Lung (tissue), 12 donors: ENCODE measurements around the gene HDLBP. TPM values are rescaled to one million over a fixed set of nuclear protein-coding genes. Genes with fewer than 3 reads are reported as not detected.

Experiments
- ATAC-seq: fragments of 200-7000 bp; cut with Tn5 transposase; one replicate; pipeline ENCODE4 v1.9.1; 2020; ENCODE audit warnings: moderate number of reproducible peaks; ENCODE audit not compliant: insufficient read depth, low FRiP score
- DNase-seq, 3 donors: peaks; one replicate each; pipeline ENCODE4 v3.0.0-alpha.2; 2013 to 2017
- H3K27ac ChIP-seq, 2 donors: one replicate each; pipeline ENCODE4 v1.5.1; 2013; ENCODE audit warnings: mild to moderate bottlenecking in 2 of 2, moderate library complexity in 2 of 2, control low read depth in 1 of 2, inconsistent platforms in 1 of 2, low read depth in 1 of 2, low read length in 1 of 2
- H3K27me3 ChIP-seq, 3 donors: one replicate each; pipeline ENCODE4 v1.5.1; 2013; ENCODE audit warnings: low read length in 2 of 3; ENCODE audit not compliant: control insufficient read depth in 3 of 3, insufficient read depth in 3 of 3
- H3K36me3 ChIP-seq, 4 donors: one replicate each; pipeline ENCODE4 v1.5.1; 2013; ENCODE audit warnings: low read length in 4 of 4, mild to moderate bottlenecking in 1 of 4, moderate library complexity in 1 of 4; ENCODE audit not compliant: control insufficient read depth in 4 of 4, insufficient read depth in 4 of 4
- H3K4me1 ChIP-seq, 5 donors: one replicate each; pipeline ENCODE4 v1.5.1; 2013; ENCODE audit warnings: low read length in 5 of 5, mild to moderate bottlenecking in 2 of 5, moderate library complexity in 1 of 5; ENCODE audit not compliant: control insufficient read depth in 5 of 5, insufficient read depth in 5 of 5
- H3K4me3 ChIP-seq: one replicate; pipeline ENCODE4 v1.5.1; 2013; ENCODE audit warnings: mild to moderate bottlenecking, control low read depth, moderate library complexity
- H3K9ac ChIP-seq, 2 donors: one replicate each; pipeline ENCODE4 v1.5.1; 2013; ENCODE audit warnings: low read length in 2 of 2, control low read depth in 1 of 2; ENCODE audit not compliant: insufficient read depth in 1 of 2
- H3K9me3 ChIP-seq, 4 donors: one replicate each; pipeline ENCODE4 v1.5.1; 2013; ENCODE audit warnings: low read length in 3 of 4, mild to moderate bottlenecking in 1 of 4, moderate library complexity in 1 of 4; ENCODE audit not compliant: control insufficient read depth in 4 of 4, insufficient read depth in 3 of 4
- CTCF ChIP-seq: IDR thresholded peaks from 2 replicates; pipeline ENCODE4 v1.5.1; 2012; ENCODE audit warnings: mild to moderate bottlenecking; ENCODE audit errors: control extremely low read depth, extremely low read depth
- WGBS, 2 donors: extraction: QIAGEN DNeasy Blood & Tissue Kit; methylation state at CpG; one replicate each; pipeline ENCODE4 v1.1.7; 2013; 5-methylcytosine and 5-hydroxymethylcytosine counted together
- polyA plus RNA-seq, 2 donors: library from polyadenylated mRNA; stranded (reverse); fragments of 200-250 nt; gene quantifications; one replicate each; pipeline ENCODE4 v1.2.1, GENCODE V29; 2013
- total RNA-seq, 2 donors: library from RNA; depleted of rRNA in 1 of 2; stranded (reverse); fragments of >200 nt in 1 of 2; gene quantifications; one replicate each; pipeline ENCODE4 v1.2.1, GENCODE V29; 2014 to 2021
- donor health status: control.
- donor health status: control.
- donor health status: Bipolar disorder and iron deficiency.
- donor health status: healthy.
- donor health status: DM: yes; HTN: yes; CAD: no.

The HDLBP gene
- total and polyA plus RNA-seq, 4 donors, result 165 to 595 (median 316) TPM

- WGBS, 2 donors, result 91 to 94% methylated on average over 5 of the region's 5 CpGs
- H3K9ac ChIP-seq, result no peak overlapping the region
These were observed 11.3 kb downstream of the HDLBP start for GRCh38 chr2:241304039-241304670.

GRCh38 chr2:241302759-241303651 is 12.5 kb downstream of the HDLBP start:
- ATAC-seq (no peak), DNase-seq (peak in 2 of 3 donors; percentile 16 to 39)
- peaks cover 0 to 16% (median 8%) of the 10 kb centered on the region in 5 donors for H3K4me1 ChIP-seq
- WGBS, 2 donors, result 66 to 77% methylated on average over 13 of the region's 13 CpGs
- H3K4me3 ChIP-seq, result no peak overlapping the region
- H3K27me3 ChIP-seq, result no peaks in the 10 kb centered on the region
- H3K27ac ChIP-seq, result peak overlapping the region in 1 of 2 donors; percentile 32
- no peaks in the 10 kb centered on the region for H3K36me3 ChIP-seq
- H3K9me3 ChIP-seq, result no peaks in the 10 kb centered on the region
- no peak overlapping the region for H3K9ac ChIP-seq
- no peak for TF ChIP-seq CTCF

More at GRCh38 chr2:241304039-241304670, 11.3 kb downstream of the HDLBP start:
- no peak for DNase-seq
- ATAC-seq, result no peak
- Histone ChIP-seq H3K9me3 (no peaks in the 10 kb centered on the region), H3K4me1 (peaks cover 0 to 16% (median 9%) of the 10 kb centered on the region in 5 donors), H3K27ac (no peak overlapping the region), H3K27me3 (no peaks in the 10 kb centered on the region), H3K4me3 (no peak overlapping the region), H3K36me3 (no peaks in the 10 kb centered on the region)
- TF ChIP-seq CTCF, result no peak

GRCh38 chr2:241302083-241302482 is 13.4 kb downstream of the HDLBP start:
- DNase-seq (no peak), ATAC-seq (no peak)
- Histone ChIP-seq H3K4me1 (peaks cover 0 to 16% (median 9%) of the 10 kb centered on the region in 5 donors), H3K27me3 (no peaks in the 10 kb centered on the region), H3K4me3 (no peak overlapping the region), H3K9ac (no peak overlapping the region), H3K36me3 (no peaks in the 10 kb centered on the region), H3K27ac (no peak overlapping the region), H3K9me3 (no peaks in the 10 kb centered on the region)
- 89 to 91% methylated on average over 3 of the region's 3 CpGs for WGBS, 2 donors
- no peak for TF ChIP-seq CTCF
